Immature natural killer cell (primary cell): Measurements from ENCODE around the gene IFT122. TPM values are rescaled to one million over a fixed set of nuclear protein-coding genes. Genes with fewer than 3 reads are reported as not detected.

Experiments used
- DNase-seq, 3 donors: peaks; one replicate each; pipeline ENCODE4 v3.0.0; 2022; ENCODE audit warnings: mixed read lengths in 1 of 3
- H3K27ac Mint-ChIP-seq, 6 donors: one replicate each; pipeline ENCODE4 v1.8.0; 2020; ENCODE audit warnings: mixed read lengths in 6 of 6, mild to moderate bottlenecking in 5 of 6, inconsistent platforms in 4 of 6, moderate library complexity in 3 of 6
- H3K27me3 Mint-ChIP-seq, 3 donors: one replicate each; pipeline ENCODE4 v1.8.0; 2020 to 2021; ENCODE audit warnings: low read depth in 3 of 3, mild to moderate bottlenecking in 3 of 3, mixed read lengths in 3 of 3, moderate library complexity in 3 of 3, inconsistent platforms in 1 of 3
- H3K36me3 Mint-ChIP-seq, 3 donors: one replicate each; pipeline ENCODE4 v1.8.0; 2020; ENCODE audit warnings: mixed read lengths in 3 of 3, inconsistent platforms in 2 of 3, mild to moderate bottlenecking in 2 of 3
- H3K4me1 Mint-ChIP-seq, 2 donors: one replicate each; pipeline ENCODE4 v1.8.0; 2020; ENCODE audit warnings: inconsistent platforms in 2 of 2, mild to moderate bottlenecking in 2 of 2, mixed read lengths in 2 of 2, moderate library complexity in 1 of 2
- H3K4me3 Mint-ChIP-seq, 5 donors: one replicate each; pipeline ENCODE4 v1.8.0; 2020; ENCODE audit warnings: mild to moderate bottlenecking in 5 of 5, mixed read lengths in 5 of 5, inconsistent platforms in 3 of 5, moderate library complexity in 3 of 5
- H3K9me3 Mint-ChIP-seq, 6 donors: one replicate each; pipeline ENCODE4 v1.8.0; 2020; ENCODE audit warnings: mild to moderate bottlenecking in 6 of 6, mixed read lengths in 6 of 6, inconsistent platforms in 4 of 6, moderate library complexity in 3 of 6
- polyA plus RNA-seq, 3 donors: library from polyadenylated mRNA; unstranded; fragments of 300-500 nt; fragmentation: Illumina TruSeq; gene quantifications; one replicate each; pipeline ENCODE4 v1.2.3, GENCODE V29; 2021

IFT122 gene
- polyA plus RNA-seq, 3 donors from 2014 or later = 5.7 to 7.0 (median 6.0) TPM

DNA sequence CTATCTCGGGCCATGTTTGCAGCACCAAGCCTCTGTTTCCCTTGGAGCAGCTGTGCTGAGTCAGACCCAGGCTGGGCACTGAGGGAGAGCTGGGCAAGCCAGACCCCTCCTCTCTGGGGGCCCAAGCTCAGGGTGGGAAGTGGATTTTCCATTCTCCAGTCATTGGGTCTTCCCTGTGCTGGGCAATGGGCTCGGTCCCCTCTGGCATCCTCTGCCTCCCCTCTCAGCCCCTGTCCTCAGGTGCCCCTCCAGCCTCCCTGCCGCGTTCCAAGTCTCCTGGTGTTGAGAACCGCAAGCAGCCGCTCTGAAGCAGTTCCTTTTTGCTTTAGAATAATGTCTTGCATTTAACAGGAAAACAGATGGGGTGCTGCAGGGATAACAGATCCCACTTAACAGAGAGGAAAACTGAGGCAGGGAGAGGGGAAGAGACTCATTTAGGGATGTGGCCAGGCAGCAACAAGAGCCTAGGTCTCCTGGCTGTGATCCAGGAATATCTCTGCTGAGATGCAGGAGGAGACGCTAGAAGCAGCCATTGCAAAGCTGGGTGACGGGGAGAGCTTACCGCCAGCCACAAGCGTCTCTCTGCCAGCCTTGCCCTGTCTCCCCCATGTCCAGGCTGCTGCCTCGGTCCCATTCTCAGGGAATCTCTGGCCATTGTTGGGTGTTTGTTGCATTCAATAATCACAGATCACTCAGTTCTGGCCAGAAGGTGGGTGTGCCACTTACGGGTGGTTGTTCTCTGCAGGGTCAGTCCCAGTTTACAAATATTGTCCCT lies 89.6 kb downstream of the IFT122 start:
- H3K9me3 Mint-ChIP-seq = no peaks in the 10 kb centered on the region
- peaks cover 0 to 1% of the 10 kb centered on the region in 2 donors for H3K4me1 Mint-ChIP-seq
- no peak overlapping the region for H3K27ac Mint-ChIP-seq
- H3K27me3 Mint-ChIP-seq = peaks cover 2 to 5% (median 4%) of the 10 kb centered on the region in 3 donors
- H3K4me3 Mint-ChIP-seq = no peak overlapping the region
- no peaks in the 10 kb centered on the region for H3K36me3 Mint-ChIP-seq
- no peak for DNase-seq

DNA sequence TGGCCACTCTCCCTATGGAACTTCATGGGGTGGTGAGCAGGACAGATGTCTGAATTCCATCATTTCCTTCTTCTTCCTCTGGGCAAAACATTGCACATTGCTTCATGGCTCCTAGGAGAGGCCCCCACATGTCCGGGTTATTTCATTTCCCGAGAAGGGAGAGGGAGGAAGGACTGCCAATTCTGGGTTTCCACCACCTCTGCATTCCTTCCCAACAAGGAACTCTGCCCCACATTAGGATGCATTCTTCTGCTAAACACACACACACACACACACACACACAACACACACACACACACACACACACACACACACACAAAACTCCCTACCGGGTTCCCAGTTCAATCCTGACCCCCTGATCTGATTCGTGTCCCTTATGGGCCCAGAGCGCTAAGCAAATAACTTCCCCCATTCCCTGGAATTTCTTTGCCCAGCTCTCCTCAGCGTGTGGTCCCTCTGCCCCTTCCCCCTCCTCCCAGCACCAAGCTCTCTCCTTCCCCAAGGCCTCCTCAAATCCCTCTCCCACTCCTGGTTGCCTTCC lies 90.3 kb downstream of the IFT122 start:
- Mint-ChIP-seq H3K9me3 (no peaks in the 10 kb centered on the region), H3K27ac (no peak overlapping the region), H3K36me3 (no peaks in the 10 kb centered on the region), H3K27me3 (peaks cover 2 to 5% (median 4%) of the 10 kb centered on the region in 3 donors), H3K4me1 (peaks cover 0 to 1% of the 10 kb centered on the region in 2 donors), H3K4me3 (no peak overlapping the region)
- no peak for DNase-seq

DNA sequence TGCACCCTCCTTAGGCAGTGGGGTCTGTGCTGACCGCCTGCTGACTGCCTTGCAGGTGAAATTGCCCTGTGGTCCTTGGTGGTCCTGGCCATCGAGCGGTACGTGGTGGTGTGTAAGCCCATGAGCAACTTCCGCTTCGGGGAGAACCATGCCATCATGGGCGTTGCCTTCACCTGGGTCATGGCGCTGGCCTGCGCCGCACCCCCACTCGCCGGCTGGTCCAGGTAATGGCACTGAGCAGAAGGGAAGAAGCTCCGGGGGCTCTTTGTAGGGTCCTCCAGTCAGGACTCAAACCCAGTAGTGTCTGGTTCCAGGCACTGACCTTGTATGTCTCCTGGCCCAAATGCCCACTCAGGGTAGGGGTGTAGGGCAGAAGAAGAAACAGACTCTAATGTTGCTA lies 90.8 kb downstream of the IFT122 start:
- Mint-ChIP-seq H3K27me3 (peaks cover 2 to 5% (median 4%) of the 10 kb centered on the region in 3 donors), H3K4me1 (peaks cover 0 to 1% of the 10 kb centered on the region in 2 donors), H3K9me3 (no peaks in the 10 kb centered on the region), H3K4me3 (no peak overlapping the region), H3K36me3 (no peaks in the 10 kb centered on the region), H3K27ac (no peak overlapping the region)
- DNase-seq = no peak

DNA sequence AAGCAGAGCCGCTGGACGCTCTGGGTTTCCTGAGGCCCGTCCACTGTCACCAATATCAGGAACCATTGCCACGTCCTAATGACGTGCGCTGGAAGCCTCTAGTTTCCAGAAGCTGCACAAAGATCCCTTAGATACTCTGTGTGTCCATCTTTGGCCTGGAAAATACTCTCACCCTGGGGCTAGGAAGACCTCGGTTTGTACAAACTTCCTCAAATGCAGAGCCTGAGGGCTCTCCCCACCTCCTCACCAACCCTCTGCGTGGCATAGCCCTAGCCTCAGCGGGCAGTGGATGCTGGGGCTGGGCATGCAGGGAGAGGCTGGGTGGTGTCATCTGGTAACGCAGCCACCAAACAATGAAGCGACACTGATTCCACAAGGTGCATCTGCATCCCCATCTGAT lies 91.7 kb downstream of the IFT122 start:
- peaks cover 0 to 1% of the 10 kb centered on the region in 2 donors for H3K4me1 Mint-ChIP-seq
- no peak for DNase-seq

DNA sequence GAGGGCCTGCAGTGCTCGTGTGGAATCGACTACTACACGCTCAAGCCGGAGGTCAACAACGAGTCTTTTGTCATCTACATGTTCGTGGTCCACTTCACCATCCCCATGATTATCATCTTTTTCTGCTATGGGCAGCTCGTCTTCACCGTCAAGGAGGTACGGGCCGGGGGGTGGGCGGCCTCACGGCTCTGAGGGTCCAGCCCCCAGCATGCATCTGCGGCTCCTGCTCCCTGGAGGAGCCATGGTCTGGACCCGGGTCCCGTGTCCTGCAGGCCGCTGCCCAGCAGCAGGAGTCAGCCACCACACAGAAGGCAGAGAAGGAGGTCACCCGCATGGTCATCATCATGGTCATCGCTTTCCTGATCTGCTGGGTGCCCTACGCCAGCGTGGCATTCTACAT lies 92.2 kb downstream of the IFT122 start:
- no peak overlapping the region for H3K4me3 Mint-ChIP-seq
- no peak for DNase-seq
- no peaks in the 10 kb centered on the region for H3K36me3 Mint-ChIP-seq
- H3K4me1 Mint-ChIP-seq = peaks cover 0 to 1% of the 10 kb centered on the region in 2 donors
- peak overlapping the region in 1 of 6 donors; percentile 26 for H3K27ac Mint-ChIP-seq
- H3K9me3 Mint-ChIP-seq = peaks cover 0 to under 1% (median 0%) of the 10 kb centered on the region in 6 donors
- peaks cover 2 to 6% (median 4%) of the 10 kb centered on the region in 3 donors for H3K27me3 Mint-ChIP-seq

More for the DNA sequence above, 91.7 kb downstream of the IFT122 start:
- Mint-ChIP-seq H3K9me3 (no peaks in the 10 kb centered on the region), H3K36me3 (no peaks in the 10 kb centered on the region), H3K27ac (peak overlapping the region in 1 of 6 donors; percentile 76), H3K4me3 (no peak overlapping the region), H3K27me3 (peaks cover 2 to 5% (median 4%) of the 10 kb centered on the region in 3 donors)

DNA sequence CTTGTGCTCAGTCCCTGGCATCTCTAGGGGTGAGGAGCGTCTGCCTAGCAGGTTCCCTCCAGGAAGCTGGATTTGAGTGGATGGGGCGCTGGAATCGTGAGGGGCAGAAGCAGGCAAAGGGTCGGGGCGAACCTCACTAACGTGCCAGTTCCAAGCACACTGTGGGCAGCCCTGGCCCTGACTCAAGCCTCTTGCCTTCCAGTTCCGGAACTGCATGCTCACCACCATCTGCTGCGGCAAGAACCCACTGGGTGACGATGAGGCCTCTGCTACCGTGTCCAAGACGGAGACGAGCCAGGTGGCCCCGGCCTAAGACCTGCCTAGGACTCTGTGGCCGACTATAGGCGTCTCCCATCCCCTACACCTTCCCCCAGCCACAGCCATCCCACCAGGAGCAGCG lies 93.4 kb downstream of the IFT122 start:
- DNase-seq = no peak
- no peak overlapping the region for H3K4me3 Mint-ChIP-seq
- peaks cover 2 to 7% (median 4%) of the 10 kb centered on the region in 3 donors for H3K27me3 Mint-ChIP-seq
- H3K36me3 Mint-ChIP-seq = no peaks in the 10 kb centered on the region
- no peak overlapping the region for H3K27ac Mint-ChIP-seq
- no peaks in the 10 kb centered on the region for H3K4me1 Mint-ChIP-seq
- peaks cover 0 to 1% (median 0%) of the 10 kb centered on the region in 6 donors for H3K9me3 Mint-ChIP-seq

DNA sequence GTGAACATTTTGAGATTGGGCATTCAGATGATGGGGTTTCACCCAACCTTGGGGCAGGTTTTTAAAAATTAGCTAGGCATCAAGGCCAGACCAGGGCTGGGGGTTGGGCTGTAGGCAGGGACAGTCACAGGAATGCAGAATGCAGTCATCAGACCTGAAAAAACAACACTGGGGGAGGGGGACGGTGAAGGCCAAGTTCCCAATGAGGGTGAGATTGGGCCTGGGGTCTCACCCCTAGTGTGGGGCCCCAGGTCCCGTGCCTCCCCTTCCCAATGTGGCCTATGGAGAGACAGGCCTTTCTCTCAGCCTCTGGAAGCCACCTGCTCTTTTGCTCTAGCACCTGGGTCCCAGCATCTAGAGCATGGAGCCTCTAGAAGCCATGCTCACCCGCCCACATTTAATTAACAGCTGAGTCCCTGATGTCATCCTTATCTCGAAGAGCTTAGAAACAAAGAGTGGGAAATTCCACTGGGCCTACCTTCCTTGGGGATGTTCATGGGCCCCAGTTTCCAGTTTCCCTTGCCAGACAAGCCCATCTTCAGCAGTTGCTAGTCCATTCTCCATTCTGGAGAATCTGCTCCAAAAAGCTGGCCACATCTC lies 94.5 kb downstream of the IFT122 start:
- peak overlapping the region in 3 of 6 donors; percentile 4 to 40 (median 21) for H3K27ac Mint-ChIP-seq
- H3K36me3 Mint-ChIP-seq = no peaks in the 10 kb centered on the region
- DNase-seq = no peak
- H3K4me1 Mint-ChIP-seq = no peaks in the 10 kb centered on the region
- H3K9me3 Mint-ChIP-seq = peaks cover 0 to 1% (median 0%) of the 10 kb centered on the region in 6 donors
- peaks cover 2 to 7% (median 4%) of the 10 kb centered on the region in 3 donors for H3K27me3 Mint-ChIP-seq
- no peak overlapping the region for H3K4me3 Mint-ChIP-seq

DNA sequence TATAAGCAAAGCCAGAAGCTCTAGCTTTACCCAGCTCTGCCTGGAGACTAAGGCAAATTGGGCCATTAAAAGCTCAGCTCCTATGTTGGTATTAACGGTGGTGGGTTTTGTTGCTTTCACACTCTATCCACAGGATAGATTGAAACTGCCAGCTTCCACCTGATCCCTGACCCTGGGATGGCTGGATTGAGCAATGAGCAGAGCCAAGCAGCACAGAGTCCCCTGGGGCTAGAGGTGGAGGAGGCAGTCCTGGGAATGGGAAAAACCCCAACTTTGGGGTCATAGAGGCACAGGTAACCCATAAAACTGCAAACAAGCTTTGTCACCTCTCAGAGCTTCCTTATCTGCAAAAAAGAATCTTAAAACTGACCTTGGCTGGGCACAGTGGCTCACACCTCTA lies 95.1 kb downstream of the IFT122 start:
- H3K4me1 Mint-ChIP-seq = no peaks in the 10 kb centered on the region
- no peak overlapping the region for H3K27ac Mint-ChIP-seq
- peaks cover 2 to 5% (median 4%) of the 10 kb centered on the region in 3 donors for H3K27me3 Mint-ChIP-seq
- H3K36me3 Mint-ChIP-seq = no peaks in the 10 kb centered on the region
- H3K9me3 Mint-ChIP-seq = peaks cover 0 to 1% (median 0%) of the 10 kb centered on the region in 6 donors
- no peak overlapping the region for H3K4me3 Mint-ChIP-seq
- no peak for DNase-seq

DNA sequence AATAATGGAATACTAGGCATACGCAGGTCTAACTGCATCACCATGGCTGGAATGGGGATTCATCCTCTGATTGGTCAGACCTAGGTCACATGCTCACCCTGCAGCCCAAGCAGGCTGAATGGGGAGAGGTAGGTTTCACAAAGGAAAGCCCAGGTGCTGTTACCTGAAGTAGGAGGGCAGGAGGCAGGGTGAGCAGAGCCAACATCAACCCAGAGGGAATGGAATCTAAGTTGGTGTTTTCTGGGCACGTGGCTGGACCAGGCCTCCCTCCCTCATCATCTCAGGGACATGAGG lies 96.3 kb downstream of the IFT122 start:
- Mint-ChIP-seq H3K36me3 (no peaks in the 10 kb centered on the region), H3K4me1 (no peaks in the 10 kb centered on the region), H3K27me3 (peaks cover 2 to 4% (median 2%) of the 10 kb centered on the region in 3 donors), H3K27ac (peak overlapping the region in 1 of 6 donors; percentile 45), H3K4me3 (no peak overlapping the region), H3K9me3 (peaks cover 0 to 1% (median 0%) of the 10 kb centered on the region in 6 donors)
- no peak for DNase-seq

DNA sequence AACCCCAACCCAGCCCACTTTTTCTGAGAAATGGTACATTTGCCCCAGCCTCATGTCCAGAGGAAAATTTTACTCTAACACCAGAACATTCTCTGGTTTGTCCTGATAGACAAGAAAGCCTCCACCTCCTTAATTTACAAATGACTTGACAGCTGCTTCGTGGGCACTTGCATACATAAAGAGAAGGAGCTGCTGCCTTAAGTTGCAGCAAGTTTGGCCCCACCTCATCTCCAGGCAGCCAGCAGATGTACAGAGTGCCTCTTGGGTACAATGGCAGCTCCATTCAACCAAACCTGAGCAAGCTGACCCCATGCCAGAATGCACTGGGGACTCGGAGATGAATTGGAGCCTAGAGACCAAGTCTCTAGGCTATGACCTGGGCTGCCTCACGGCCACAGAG lies 96.8 kb downstream of the IFT122 start:
- H3K27ac Mint-ChIP-seq = no peak overlapping the region

DNA sequence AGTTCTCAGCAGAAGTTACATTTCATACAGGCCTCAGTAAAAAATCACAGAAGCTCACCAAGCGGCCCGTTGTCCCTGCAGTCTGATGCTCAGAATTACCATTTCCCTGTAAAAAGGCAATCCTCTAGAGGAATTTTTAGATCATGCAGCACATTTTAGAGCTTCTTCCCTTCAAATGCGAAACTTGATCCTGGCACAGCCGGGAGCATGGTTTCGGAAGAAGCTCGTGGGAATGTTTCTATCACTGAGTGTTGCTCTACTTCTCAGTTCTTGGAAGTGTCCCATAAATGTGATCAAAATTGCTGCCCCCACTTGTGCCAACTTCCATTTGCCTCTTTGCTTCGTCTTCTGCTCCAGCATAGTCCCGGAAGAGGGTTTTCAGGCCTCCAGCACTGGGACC lies 99.2 kb downstream of the IFT122 start:
- DNase-seq = no peak
- Mint-ChIP-seq H3K4me3 (no peak overlapping the region), H3K27me3 (peaks cover 0 to 2% (median 2%) of the 10 kb centered on the region in 3 donors), H3K4me1 (no peaks in the 10 kb centered on the region), H3K36me3 (no peaks in the 10 kb centered on the region), H3K27ac (no peak overlapping the region), H3K9me3 (peaks cover 0 to 1% (median 0%) of the 10 kb centered on the region in 6 donors)

More for the DNA sequence above, 96.8 kb downstream of the IFT122 start:
- H3K4me3 Mint-ChIP-seq = no peak overlapping the region
- H3K27me3 Mint-ChIP-seq = peaks cover 0 to 2% (median 2%) of the 10 kb centered on the region in 3 donors
- no peaks in the 10 kb centered on the region for H3K4me1 Mint-ChIP-seq
- H3K9me3 Mint-ChIP-seq = peaks cover 0 to 1% (median 0%) of the 10 kb centered on the region in 6 donors
- H3K36me3 Mint-ChIP-seq = no peaks in the 10 kb centered on the region
- DNase-seq = no peak

DNA sequence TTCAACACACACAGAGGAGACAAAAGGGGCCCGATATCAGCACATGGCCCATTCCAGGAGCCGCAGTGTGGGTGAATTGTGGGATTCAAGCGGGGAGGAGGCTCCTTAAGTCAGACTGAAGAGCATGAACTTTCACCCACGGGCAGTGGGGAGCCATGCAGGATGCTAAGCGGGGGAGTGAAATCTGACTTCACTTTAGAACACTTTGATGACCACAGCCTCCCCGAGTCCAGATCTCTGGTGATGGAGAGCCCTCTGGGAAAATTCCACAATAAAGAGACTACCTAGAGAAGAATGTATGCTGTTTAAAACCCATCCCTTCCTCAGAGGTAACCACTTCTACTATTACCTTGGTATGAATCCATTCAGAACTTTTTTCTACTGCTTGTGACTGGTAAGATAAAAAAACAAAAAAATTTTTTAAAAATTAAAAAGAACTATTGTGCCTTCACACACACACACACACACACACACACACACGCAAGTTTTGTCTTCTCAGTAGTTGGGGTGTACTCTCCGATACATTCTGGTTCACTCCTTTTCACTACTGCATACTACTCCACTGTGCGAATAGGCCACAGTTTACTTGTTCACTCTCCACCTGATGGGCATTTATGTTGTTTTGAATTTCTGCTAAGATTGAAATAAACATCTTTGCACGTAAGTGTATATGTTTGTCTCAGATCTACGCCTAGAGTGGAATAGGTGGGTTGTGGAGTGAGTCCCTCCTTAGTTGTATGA lies 100.9 kb downstream of the IFT122 start:
- no peaks in the 10 kb centered on the region for H3K4me1 Mint-ChIP-seq
- peaks cover 0 to 2% (median 2%) of the 10 kb centered on the region in 3 donors for H3K27me3 Mint-ChIP-seq
- H3K27ac Mint-ChIP-seq = peak overlapping the region in 2 of 6 donors; percentile 27 to 45
- H3K4me3 Mint-ChIP-seq = no peak overlapping the region
- DNase-seq = no peak
- no peaks in the 10 kb centered on the region for H3K36me3 Mint-ChIP-seq
- H3K9me3 Mint-ChIP-seq = peaks cover 0 to 1% (median 0%) of the 10 kb centered on the region in 6 donors

DNA sequence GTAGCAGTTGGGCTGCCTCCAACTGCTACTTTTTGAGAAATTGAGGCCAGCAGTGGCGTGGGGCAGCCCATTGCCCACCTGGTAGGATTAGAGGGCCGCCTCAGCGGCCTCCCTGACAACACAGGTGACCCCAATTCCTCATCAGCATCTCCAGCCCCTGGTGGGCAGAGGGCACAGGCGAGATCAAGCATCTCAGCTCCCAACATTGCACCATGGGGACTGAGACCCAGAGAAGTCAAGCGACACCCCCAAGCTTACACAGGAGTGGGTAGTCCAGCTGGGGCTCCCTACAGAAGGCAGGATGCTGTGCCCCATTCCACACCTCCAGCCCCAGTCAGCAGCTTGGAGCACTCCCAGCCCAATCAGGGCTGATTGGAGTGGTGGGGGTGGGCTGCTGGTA lies 102.7 kb downstream of the IFT122 start:
- Mint-ChIP-seq H3K4me3 (no peak overlapping the region), H3K27me3 (peaks cover 0 to 2% (median 0%) of the 10 kb centered on the region in 3 donors), H3K27ac (no peak overlapping the region), H3K36me3 (no peaks in the 10 kb centered on the region), H3K4me1 (no peaks in the 10 kb centered on the region), H3K9me3 (no peaks in the 10 kb centered on the region)
- DNase-seq = no peak
